CD4-positive, alpha-beta T cell treated with Interleukin-17A for 4 hours (primary cell): ENCODE data around the gene EHD4.
A peak's percentile ranks its signal among the peaks of the same experiment; 100 is the strongest.

Source experiments
- DNase-seq: peaks from one replicate; pipeline ENCODE4 v3.0.0-alpha.2; 2020; ENCODE audit warnings: mixed read lengths

Gene EHD4

DNA sequence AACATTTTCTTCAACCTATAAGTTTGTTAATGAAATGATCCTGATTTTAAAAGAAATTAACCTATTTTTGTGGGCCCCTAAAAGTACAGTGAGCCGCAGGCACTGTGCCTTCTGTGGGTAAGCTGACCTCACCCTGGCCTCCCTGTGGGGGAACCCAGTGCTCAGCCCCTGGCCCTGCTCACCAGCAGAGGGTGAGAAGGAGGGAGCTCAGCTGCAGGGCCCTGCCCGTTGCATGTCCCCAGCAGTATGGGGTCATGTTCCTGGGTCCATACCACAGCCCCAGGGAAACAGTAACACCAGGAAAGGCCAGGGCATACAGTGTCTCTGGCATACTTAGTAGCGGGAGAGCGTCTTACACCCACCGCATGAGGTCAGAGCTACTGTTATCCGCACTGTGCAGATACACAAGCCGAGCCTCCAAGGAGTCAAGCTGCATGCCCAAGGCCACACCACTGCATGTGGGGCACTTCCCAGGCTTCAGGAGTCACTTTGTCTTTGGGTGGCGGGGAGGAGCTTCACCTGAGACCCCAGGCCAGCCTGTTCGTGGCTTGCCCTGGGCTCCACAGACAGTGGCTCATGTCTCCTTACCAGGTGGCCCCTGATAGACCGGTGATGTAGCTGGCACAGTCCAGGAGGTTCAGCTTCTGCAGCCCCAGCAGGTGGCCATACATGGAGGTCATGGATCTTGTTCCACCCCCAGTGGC lies 22.6 kb upstream of the EHD4 start:
- no peak for DNase-seq

DNA sequence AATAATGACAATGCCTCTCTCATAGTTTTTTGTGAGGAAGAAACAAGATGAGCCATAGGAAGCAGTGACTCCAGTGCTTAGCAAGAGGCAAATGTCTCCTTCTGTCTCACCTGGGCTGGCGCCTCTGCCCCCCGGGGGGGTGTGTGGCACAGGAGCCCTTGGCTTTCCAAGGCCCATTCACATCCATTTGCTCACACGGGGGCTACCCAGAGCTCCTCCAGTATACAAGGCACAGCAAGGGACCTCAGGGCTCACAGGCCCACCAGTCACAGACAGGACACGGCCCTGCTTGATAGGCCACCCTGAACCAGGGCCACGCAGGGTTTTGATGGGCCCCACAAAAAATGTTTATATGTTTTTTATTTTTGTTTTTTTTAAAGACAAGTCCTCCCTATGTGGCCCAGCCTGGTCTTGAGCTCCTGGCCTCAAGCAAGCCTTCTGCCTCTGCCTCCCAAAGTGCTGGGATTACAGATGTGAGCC lies 21.9 kb upstream of the EHD4 start:
- DNase-seq = no peak

DNA sequence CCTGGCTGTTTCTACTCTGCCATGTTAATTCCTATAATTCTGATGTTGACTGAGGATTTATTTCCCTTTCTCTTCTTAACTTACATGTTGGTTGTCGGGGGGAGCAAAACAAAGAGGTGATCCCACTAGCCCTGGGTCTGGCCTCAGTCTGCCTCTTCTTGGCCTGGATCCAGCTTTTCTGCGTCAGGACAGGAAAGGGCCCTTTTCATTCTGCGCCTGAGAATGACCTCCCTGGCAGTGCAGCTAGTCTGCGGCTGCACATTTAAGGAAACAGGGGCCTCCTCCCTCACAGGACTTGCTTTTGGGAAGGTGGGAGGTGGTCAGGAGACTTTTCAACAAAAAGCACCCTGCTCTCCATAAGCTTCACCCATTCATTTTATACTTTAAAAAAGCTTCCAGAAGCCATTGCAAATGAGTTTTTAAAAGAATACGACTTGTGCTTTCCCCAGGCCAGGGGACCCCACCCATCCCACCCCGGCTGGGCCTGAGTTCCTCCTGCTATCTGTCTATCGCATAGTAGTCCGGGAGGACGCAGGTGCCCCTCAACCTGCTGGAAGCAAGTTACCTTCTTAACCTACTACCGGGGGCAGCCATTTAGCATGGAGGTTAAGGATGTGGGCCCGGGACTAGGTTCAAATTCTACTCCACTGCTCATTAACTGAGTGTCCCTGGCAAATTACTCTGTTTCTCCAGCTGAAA lies 21.3 kb upstream of the EHD4 start:
- DNase-seq = no peak

DNA sequence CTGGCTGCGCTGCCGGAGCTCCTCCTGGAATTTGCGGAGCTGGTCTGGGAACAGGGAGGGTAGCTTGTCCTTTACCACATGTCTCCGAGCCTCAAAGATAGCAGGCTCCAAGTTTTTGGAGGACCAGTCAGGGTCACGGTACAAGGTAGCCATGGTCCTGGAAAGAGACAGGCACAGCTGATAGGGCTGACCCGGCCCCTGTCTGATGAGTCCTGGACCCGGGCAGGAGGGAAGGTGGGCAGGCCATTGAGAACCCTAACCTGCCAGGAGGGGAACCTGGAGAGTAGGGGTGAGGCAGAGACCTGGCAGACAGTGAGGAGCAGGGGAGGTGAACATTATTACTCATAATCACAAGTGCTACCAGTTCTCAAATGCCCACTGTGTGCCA lies 20.4 kb upstream of the EHD4 start:
- no peak for DNase-seq

DNA sequence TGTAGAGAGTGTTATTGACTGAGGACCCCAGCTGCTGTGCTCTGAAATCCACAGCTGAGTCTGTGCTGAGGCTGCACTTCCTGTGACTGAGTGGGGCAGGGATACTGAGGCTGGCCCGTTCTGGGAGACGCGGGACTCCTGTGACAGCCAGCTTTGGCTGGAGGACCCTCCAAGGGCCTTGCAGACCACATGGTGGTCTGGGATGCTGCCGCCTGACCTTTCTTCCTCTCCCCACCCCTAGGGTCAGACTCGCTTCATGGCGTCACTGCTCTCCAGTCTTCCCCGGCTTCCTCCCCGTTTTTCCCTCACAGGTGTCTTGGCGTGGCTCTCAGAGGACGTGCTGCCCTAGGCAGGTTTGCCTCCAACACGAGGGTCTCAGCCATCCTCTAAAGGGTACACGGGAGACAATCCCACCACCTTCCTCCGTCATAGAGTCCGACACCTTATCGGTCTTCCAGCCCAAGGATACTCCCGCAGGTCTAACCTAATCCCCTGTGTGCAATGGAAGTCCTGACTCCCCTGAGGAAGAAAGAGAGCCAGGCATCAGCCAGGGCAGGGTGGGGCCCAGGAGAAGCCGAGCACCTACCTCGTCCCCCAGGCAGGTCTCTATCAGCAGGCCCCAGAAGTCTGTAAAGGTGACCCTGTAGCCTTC lies 19.9 kb upstream of the EHD4 start:
- DNase-seq = no peak

DNA sequence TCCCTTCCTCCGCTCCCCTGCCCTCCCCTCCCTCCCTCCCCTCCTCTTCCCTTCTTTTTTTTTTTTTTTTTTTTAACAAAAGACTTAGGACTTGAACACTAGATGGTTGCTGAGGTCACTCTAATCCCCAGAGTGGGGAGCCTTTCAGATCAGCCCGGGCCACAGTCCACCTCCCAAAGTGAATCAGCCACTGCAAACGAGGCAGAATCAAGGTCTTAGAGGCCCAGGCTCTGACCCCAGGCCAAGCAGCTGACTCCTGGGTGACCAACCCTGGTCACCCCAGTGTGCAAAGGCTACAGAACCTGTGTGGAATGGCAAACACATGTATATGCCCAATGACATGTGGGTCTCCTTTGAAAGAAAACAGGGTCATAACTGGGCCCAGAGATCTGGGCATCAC lies 18.3 kb upstream of the EHD4 start:
- no peak for DNase-seq

DNA sequence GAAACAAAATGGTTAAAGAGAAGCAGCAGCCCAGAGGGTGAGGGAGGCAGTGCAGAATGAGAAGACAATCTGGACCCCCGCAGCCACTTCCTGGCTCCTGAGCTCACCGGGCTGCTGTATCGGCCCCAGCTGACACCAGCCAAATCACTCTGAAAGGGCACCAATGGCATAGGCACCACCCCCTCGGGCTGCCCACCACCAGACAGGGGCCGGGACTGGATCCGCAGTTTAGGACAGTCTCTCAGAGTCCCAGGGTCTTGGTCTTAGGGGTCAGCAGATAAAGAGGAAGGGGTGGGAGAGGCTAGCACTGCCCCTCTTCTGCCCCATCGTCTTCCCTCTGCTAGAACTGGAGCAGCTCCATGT lies 17.9 kb upstream of the EHD4 start:
- DNase-seq = no peak

DNA sequence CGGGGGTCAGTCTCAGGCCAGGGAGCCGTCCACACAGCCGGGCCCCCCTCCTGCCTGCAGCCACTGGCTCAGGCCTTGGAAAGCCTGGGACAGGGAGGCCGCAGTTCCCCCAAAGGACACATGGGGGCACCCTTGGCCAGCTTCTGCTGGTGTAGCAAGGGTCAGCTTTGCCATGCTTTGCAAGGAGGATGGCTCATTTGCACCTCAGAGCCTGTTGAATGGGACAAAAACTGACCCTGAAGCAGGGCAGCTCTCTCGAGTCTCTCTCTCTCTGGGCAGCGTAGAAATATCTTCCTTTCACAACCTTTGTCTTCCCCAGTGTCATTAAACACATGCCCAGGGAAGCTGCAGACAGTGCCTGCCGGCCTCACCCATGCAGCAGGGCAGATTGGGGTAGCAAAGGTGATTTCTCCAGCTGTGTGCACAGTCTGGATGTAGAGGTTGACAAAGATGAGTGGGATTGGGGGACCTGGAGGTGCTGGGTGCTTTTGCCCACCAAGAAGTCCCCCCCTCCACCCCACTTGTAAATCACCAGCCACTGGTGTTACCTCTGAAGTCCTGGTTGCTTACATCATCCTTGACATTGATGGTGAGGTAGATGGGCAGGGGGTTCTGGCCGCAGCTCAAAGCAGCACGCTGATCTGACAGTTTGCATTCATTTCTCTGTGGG lies 17.4 kb upstream of the EHD4 start:
- DNase-seq = peak; percentile 86

DNA sequence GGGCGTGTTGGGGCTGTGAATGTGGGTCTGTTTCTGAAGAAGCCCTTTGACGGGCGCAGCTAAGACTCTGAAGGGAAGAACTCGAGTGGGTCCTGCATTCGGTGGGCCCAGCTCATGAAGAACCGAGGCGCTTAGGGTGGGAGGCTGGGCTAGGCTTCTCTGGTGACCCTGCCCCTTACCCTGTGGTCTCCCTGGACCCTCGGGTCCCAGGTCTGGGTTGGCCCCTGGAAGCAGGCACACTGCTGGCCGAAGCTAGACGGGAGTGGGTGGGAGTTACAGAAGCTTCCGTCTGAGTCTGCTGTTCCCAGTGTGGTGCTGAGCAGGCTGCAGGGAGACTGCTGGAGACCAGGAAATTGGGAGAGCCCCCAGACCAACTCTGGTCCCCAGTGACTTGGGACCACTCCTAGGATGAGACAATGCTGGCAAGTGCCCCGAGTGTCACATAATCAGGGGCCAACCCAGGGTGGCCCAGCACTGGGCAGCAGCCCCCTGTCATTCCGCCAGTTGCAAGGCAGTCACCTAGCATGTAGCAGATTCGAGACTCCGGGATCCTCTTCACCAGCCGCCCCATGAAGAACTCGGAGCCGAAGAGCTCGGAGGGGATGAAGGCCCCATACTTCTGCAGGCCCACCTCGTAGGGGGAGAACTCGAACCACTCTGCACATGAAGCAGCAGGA lies 16.7 kb upstream of the EHD4 start:
- no peak for DNase-seq

DNA sequence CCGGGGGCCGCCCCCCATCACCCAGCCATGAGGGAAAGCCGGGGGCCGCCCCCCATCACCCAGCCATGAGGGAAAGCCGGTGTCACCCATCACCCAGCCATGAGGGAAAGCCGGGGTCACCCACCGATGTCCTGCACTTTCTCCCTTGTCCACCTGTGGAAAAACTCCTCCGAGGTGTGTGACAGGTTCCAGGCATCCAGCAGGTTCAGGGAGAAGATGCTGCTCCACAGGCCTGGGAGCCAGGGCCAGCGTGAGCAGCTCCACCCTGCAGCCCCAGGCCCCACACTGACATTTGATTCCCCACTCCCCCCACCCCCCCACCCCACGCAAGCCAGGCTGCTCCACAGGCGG lies 15.5 kb upstream of the EHD4 start:
- DNase-seq = no peak

DNA sequence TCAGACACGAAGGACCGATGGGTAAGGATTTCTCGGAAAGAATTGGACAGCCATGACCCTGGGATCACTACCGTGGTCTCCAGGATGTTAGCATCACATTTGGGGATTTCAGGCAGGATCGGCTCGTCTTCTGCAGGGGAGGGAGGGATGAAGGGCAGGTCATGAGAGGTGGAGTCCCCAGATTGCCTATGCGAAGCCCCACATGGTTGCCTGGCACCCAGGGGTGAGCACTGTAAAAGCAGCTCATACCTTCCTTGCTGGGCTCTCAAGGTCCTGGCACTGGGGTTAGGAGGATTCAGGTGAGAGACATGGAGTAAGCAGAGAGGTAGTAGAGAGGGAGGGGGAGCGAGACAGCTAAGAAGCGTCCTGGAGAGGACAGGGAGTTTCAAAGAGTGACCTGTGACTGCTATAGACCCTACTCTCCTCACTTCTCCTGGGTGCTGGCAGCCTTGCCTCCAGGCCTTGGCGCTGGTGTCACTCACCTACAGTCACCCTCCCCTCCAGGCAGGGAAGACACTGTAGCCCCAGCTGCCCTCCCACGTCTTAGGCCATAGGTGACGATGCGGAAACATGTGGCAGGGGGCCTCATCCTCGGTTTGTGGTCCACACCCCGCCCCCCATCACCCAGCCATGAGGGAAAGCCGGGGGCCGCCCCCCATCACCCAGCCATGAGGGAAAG lies 15.0 kb upstream of the EHD4 start:
- DNase-seq = no peak

DNA sequence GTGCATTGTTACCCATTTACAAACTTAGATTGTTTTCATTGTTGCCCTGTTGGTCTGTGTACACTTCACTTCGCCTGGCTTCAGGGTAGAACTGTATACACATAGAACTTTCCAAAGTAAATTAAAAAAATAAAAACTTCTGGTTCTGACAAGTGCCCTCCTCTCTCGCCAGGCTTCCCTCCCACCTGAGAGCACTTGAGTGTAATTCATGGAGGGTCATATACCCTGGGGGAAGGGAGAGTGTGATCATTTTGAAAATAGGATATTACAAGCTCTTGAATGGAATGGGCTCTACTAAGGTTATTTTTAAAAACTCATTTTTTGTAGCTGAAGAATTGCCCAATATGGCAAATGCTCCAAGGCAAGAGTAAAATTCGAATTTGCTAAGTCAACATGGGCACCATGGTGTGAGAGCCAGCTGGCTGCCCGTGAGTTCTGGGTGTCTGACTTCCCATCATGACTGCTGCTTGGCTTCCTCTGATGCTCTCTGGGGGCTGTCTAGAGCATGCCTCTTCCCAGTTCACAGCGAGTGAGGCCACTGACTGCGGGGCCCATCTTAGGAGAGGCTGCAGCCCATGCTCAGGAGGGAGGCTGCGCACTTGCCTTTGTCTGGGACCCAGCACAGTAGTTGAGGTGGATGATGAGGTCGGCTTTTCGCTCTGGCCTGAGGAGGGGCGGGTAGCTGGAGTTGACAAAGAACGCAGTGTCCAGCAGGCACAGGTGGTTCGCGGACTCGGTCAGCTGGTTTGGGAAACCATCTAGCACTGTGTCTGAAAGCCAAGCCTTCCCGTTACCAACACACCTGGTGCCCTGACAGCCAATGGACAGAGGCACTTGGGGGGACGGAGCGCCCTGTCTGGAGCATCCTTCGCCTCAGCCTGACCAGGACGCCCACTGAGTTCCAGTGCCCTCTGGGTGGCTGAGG lies 13.1 kb upstream of the EHD4 start:
- no peak for DNase-seq

DNA sequence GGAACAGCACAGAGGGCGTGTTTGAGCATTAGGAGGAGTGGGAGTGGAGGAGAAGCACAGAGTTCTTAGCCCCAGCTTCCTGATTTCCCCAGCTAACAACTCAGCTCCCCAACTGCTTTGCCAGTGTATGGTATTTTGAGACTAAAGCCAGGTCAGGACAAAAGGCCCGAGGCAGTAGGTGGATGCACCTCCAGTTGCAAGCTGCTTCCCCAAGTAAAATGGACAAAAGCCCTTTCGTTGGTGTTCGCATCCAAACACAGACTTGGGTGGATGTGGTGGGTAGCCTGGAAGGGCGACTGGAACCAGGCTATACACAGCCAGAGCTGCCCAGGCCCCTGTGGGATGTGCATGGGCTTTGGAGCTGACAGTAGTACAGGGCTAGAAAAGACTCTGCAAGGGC lies 12.3 kb upstream of the EHD4 start:
- DNase-seq = no peak

DNA sequence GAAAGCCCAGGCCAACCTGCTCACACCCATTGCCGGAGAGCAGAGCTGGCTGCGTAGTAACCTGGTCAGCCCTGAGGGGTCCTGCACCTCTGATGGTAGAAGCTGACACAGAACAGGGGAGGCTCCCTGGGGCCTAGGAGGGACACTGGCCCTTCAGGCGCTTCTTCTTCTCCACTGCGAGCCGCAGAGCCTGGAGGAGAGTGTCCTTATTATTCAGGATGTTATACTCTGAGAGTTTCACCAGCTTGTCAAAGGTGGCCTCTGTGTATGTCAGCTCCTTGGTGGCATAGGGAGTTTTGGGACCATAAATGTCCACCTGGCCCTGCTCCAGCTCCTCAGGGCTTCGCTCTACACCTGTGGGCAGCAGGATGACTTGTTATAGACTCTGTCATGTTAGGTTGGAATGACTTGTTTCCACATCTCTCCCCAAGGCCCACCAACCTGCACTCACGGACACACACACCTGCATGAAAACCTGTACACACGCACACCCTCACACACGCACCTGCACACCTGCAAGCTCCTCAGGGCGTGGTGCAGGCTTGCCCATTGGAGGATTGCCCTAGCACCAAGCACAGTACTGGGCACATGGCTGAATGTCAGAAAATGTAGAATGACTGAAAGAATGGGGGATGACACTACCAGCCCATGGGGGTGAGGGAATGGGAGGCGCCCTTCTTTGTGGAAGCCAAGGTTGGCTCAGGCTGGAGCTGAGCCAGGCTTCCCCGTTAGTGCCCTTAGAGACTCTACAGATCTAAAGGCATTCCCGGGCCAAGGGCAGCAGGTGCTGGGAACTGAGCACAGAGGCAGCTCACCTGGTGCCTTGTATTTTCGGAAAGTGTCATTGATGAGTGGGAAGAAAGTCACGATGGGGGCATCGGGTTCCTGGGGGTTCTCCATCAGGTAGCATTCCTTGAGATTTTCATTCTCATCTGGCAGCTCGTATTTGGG lies 11.5 kb upstream of the EHD4 start:
- DNase-seq = no peak

DNA sequence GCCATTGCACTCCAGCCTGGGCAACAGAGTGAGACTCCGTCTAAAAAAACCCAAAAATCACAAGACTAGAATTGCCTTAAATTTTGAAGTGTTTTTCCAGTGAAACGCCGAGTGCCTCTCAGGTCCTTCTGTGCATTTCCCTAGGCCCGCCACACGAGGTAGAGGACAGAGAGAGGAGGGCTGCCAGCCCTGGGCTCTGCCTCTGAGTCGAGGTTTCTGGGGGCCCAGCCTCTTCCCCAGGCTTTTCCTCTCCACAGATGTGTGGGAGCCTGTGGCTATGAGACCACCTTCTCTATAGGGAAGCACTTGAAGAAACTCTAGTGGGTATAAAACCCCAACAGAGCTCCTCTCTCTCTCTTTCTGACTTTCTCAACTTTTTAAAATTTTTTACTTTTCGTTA lies 10.9 kb upstream of the EHD4 start:
- DNase-seq = no peak

DNA sequence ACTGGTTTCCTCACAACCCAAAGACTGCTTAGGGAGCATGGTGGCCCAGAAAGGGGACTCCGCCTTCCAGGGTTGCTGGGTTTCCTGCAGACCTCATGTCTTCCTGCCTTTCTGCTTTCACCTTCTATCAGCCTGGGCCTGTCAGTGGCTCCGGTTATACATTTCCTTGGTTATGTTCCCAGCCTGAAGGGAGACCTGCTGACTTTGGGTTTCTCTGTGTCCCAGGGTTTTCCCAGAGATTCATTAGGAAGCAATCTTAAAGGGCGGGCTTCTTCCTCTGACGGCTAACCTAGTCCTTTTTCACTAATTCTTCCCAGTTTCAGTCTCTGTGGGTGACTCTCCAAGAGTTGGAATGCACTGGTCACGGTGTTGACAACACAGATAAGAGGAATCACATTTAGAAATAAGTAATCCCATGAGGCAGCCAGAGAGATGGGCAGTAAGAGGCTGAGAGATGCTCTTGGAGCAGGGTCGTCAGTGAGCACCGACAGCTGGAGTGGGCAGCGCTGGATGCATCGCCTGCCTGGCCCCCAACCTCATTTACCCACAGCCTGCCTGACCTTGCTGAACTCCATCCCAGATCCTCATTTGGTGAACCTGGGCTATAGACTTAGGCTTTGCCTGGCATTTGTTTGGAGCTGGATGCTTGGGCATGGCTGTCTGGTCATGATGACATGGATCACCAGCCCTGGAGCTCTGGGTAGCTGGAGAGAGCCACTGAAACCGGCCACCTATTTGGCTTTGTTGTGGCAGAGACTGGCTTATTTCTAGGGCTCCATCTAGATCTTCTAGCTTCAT lies 10.0 kb upstream of the EHD4 start:
- DNase-seq = no peak

DNA sequence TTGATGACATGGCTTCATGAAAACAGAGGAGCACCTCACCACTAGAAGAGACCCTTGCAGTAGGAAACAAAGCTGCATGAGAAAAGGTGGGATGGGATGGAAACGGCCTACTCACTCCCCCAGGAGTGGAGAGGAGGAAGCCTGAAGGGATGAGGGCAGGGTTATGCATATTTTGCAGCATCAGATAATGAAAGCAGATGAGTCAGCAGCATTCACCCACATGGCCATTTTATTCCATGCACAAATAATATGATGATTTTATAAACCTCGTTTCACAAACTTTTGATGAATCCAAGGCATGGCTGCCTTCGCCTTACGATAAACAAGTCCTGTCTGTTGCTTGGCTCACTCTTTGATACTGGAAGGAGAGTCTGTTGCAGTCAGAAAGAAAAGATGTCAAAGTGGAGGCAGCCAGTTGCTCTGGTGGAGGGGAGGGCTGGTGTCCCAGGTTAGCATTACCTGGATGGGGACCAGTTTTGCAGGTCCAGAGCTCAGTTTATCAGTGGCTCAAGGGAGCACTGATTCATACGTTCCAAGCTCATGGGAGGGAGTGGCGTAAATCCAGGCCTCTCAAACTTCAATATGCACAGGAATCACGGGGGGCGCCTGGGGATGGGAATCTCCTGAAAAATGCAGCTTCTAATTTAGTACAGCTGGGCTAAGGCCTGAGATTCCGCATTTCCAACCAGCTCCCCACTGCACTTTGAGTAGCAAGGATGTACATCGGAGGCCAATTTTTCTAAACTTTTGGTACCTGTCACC lies 9.2 kb upstream of the EHD4 start:
- DNase-seq = no peak

DNA sequence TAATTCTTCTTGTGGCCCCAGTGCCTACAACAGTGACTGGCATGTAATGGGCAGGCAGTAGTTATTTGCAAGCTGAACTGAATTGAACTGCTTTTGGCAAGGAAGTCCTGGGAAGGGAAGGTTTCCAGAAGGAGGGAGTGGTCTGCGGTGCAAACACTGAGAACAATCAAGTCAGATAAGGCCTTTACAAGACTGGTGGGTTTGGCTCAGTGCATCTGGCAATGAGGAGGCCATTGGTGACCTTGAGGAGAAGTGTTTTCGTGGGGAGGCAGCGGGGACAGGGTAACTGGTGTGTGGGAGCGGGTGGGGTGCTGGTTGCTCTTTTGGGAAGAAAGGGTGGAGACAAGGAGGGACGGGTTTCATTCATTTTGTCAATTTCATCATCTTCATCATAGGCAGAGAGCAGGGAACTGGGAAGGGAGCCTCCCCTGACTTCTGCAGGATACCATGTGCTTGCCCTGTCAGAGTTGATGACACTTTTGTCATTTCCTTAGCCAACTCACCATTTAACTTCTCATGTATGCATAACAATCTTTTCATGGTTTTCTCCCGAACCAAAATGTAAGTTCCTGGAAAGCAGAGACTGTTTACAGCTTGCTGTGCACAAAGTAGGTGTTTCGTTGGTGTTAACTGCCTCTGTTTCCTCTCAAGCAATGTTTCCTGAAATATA lies 8.4 kb upstream of the EHD4 start:
- DNase-seq = no peak
